NCI-H2196 (cell line): ENCODE data around the gene CENPM.
"Not testable (repeated sequence)": the region's sequence is repeated elsewhere in the genome, so short reads cannot be mapped to it uniquely, and the experiment has no call there.

Experiments used
- DNase-seq: peaks from one replicate; lab custom pipeline; 2025; ENCODE audit not compliant: unreplicated experiment; lab: John Stamatoyannopoulos, UW

The CENPM gene

GRCh38 chr22:41966607-41967240, 19.8 kb upstream of the CENPM start:
- DNase-seq, result peak; percentile 47

- no peak for DNase-seq
Observed at GRCh38 chr22:41966225-41966606, 19.3 kb upstream of the CENPM start.

GRCh38 chr22:41964112-41964491, 17.1 kb upstream of the CENPM start:
- DNase-seq, result no peak

GRCh38 chr22:41963453-41964111, 16.6 kb upstream of the CENPM start:
- DNase-seq, result no peak

- no peak for DNase-seq
Observed at GRCh38 chr22:41957941-41958556, 11.1 kb upstream of the CENPM start.

DNA sequence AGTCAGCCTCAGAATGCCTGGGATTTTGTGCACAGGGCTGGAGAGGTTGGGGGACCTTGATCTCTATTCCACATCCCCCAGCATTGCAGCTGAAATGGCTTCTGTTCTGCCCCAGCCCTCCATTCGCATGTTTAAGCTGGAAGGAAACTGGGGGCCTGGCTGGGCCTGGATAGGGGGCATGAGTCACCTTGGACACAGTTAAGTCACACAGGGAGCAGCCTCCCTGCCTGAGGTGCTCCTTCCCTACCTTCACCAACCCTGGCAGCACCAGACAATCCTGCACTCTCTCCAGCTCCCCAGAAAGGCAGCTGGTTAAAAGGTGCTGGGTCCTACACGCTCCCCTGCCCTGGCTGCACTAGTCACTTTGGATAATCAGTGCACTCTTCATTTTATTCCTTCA, 5.8 kb upstream of the CENPM start:
- no peak for DNase-seq

DNA sequence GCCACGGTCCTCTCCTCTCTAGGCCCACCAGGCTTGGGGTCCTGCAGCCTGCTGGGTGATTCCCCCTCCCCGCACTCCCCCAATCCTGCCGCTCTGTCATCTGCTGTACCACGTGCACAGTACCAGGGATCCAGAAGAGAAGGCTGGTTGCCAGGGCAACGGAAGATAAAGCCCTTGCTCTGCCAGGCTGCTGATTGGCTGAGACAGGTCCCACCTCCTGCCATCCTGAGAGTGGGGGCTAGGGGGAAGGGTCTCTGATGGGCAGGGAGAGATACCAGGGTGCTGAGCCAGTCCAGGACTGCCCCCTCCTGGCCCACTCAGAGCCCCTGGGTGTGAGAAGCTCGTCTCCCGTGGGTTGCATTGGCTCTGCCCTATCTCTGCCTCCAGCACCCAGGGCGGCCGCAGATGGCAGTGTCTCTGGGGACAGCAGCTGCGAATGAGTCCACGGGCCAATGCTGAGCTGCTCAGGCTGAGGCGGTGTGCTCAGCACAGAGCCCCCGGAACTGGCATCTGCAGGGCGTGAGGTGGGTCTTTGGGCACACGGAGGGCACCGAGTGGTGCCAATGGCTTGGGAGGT, 5.0 kb upstream of the CENPM start, which contains the start of gene SMIM45:
SMIM45 (plus strand) TSS at position 253 of the 577 bp plus-strand sequence.
- no peak for DNase-seq

DNA sequence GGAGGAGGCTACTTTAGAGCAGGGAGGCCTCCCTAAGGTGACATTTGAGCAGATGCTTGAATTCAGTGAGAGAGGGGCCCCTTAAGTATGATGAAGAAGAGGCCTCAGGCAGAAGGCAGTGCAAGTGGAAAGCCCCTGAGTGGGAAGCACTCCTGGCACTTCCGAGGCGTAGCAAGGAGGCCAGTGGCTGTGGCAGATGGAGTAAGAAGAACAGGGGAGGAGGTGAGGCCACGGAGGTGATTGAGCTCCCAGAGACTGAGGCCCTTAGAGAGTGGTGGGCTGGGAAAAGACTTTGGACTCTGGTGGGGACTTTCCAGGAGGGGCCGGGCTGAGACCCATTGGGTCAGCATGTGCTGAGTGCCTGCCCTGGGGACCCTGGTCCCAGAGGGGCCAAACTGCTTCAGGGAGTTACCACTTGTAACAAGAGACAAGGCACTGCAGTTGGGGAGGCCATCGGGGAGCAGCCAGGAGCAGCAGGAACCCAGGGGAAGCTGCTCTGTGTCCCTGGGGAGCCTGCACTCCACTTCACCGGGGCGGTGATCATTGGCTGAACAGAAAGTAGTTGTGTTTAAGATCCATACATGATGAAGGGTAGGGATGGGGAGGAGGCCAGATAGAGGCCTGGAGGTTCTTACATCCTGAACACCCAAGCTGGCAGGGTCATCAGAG, 2.5 kb upstream of the CENPM start:
- no peak for DNase-seq

GRCh38 chr22:41948928-41949296, 2.0 kb upstream of the CENPM start:
- not testable (repeated sequence) for DNase-seq

- DNase-seq, result no peak
Observed at GRCh38 chr22:41948142-41948541, 1.2 kb upstream of the CENPM start.

GRCh38 chr22:41947424-41948080, 600 bp upstream of the CENPM start:
- no peak for DNase-seq

GRCh38 chr22:41943661-41944209, 3.2 kb downstream of the CENPM start:
- no peak for DNase-seq

DNA sequence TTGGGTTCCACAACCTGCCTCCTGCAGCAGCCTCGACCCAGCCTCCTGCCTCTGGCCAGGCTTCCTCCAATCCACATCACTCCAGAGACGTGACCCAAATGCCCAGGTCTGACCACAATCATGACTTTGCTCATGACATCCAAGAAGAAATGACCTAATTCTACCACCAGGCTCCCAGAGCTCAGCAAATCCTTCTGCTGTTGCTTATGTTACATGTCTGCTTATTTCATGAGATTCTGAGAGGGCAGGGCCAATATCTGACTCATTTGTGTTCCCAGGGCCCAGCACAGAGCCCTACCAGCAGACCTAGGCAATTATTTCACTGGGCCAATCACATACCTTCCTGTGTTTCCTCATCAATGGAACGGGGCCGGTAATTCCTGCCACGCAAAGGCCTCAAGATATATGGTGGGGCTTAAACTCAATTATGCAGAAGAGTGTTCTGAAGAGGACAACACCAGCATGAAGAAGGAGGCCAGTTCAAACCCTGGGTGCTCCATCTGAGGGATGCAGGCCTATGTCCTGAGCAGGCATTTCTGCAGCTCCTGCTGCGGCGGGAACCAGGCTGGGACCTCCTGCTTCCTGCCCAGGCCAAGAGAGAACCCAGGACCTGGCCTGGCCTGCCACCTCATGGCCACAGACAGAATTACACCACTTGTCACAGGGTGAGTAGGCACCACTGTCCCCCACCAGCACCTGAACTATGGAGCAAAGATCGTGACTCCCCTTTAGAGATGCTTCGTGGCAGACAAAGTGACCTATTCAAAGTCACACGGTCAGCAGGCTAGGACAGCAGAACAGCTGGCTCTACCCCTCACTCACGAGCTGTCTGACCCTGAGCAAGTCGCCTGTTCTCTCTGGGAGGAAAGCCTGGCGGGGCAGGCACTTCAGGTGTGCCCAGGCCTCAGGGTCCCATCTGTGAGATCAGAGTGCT, 5.9 kb downstream of the CENPM start:
- peak; percentile 83 for DNase-seq

- DNase-seq, result peak; percentile 38
Observed at GRCh38 chr22:41939981-41940831, 6.7 kb downstream of the CENPM start.

DNA sequence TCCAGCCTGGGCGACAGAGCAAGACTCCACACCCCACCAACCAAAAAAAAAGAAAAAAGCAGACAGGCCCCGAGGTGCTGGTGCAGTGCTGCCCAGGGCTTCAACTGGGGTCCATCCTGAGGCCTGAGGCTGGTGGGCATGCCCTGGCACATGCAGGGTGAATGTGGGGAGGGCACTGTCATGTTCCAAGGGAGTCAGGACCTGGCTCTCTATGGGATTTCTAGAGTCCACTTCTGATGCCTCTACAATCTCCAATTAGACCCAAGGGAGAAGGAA, 10.1 kb downstream of the CENPM start:
- DNase-seq, result no peak

DNA sequence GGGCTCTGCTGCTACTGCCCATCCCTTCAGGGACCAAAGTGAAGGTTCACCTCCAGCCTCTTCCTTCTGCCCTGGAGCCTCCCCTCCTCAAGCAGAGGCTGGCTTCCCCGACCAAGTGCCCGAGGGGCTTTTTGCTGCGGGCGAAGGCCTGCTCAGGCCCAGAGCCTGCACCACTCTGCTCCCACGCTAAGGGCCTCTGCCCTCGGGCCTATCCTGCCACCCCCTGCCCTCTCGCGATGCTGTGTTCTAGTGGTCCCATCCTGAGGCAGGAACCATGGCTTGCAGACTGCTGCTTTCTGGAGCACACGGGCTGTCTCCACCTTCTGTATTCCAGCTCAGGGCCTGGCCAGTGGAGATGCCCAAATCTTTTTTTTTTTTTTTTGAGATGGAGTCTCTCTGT, 11.4 kb downstream of the CENPM start:
- DNase-seq, result no peak

GRCh38 chr22:41935015-41935351, 12.0 kb downstream of the CENPM start:
- no peak for DNase-seq

- DNase-seq, result no peak
Observed at GRCh38 chr22:41934284-41935014, 12.5 kb downstream of the CENPM start.
